WTC11 (cell line): ENCODE measurements around the gene ZNF609. TPM values are rescaled to one million over a fixed set of nuclear protein-coding genes. Genes with fewer than 3 reads are reported as not detected.

ENCODE experiments used
- ATAC-seq: fragments of 200-7000 bp; cut with Tn5 transposase; 2 replicates; pipeline ENCODE4 v1.10.0; 2021; ENCODE audit warnings: mild to moderate bottlenecking, moderate library complexity
- CTCF ChIA-PET: fragments of 300-600 bp; sonication (Branson Sonifier 250); formaldehyde crosslinking; loops from one replicate; lab custom pipeline; 2021; ENCODE audit warnings: antibody characterized with exemption; lab: Charles Lee
- POLR2A ChIA-PET: fragments of 350-600 bp; sonication (Branson Sonifier 250); formaldehyde crosslinking; loops from one replicate; lab custom pipeline; 2021; ENCODE audit warnings: antibody characterized with exemption; lab: Charles Lee
- DNase-seq: peaks from one replicate; pipeline ENCODE4 v3.0.0; 2021; ENCODE audit warnings: low spot score
- H3K27ac Mint-ChIP-seq: 2 replicates; pipeline ENCODE4 v1.8.0; 2021; ENCODE audit warnings: mixed read lengths
- H3K27me3 Mint-ChIP-seq: 2 replicates; pipeline ENCODE4 v1.8.0; 2021; ENCODE audit warnings: low read depth, mild to moderate bottlenecking, moderate library complexity, mixed read lengths
- H3K36me3 Mint-ChIP-seq: 2 replicates; pipeline ENCODE4 v1.8.0; 2021; ENCODE audit warnings: mixed read lengths
- H3K4me1 Mint-ChIP-seq: 2 replicates; pipeline ENCODE4 v1.8.0; 2022; ENCODE audit warnings: mixed read lengths
- H3K4me3 Mint-ChIP-seq: 2 replicates; pipeline ENCODE4 v1.8.0; 2021; ENCODE audit warnings: mild to moderate bottlenecking, moderate library complexity, mixed read lengths
- H3K9me3 Mint-ChIP-seq: 2 replicates; pipeline ENCODE4 v1.8.0; 2021; ENCODE audit warnings: mixed read lengths
- CBFB ChIP-seq: sonication (generic); formaldehyde crosslinking; IDR thresholded peaks from 2 replicates; pipeline ENCODE4 v1.8.1; 2022; ENCODE audit warnings: mild to moderate bottlenecking, low read depth, missing genetic modification reagents
- CREM ChIP-seq: sonication (generic); formaldehyde crosslinking; IDR thresholded peaks from 2 replicates; pipeline ENCODE4 v1.8.1; 2022; ENCODE audit warnings: mild to moderate bottlenecking, missing genetic modification reagents, moderate library complexity
- EMX1 ChIP-seq: fragments of 250-450 bp; sonication (Bioruptor Pico); IDR thresholded peaks from 2 replicates; pipeline ENCODE4 v1.8.0; 2021; ENCODE audit warnings: mild to moderate bottlenecking
- FOXJ3 ChIP-seq: sonication (generic); formaldehyde crosslinking; IDR thresholded peaks from 2 replicates; pipeline ENCODE4 v1.9.0; 2021; ENCODE audit warnings: missing genetic modification reagents, mild to moderate bottlenecking, borderline replicate concordance
- HMGA2 ChIP-seq: fragments of 250-450 bp; sonication (Bioruptor Pico); IDR thresholded peaks from 2 replicates; pipeline ENCODE4 v1.4.0; 2021; ENCODE audit warnings: mild to moderate bottlenecking, moderate library complexity
- IRF2 ChIP-seq: sonication (generic); formaldehyde crosslinking; IDR thresholded peaks from 2 replicates; pipeline ENCODE4 v1.8.0; 2022; ENCODE audit warnings: low read depth, missing genetic modification reagents, borderline replicate concordance
- JAZF1 ChIP-seq: fragments of 250-450 bp; sonication (Bioruptor Pico); IDR thresholded peaks from 2 replicates; pipeline ENCODE4 v1.9.0; 2021; ENCODE audit warnings: moderate library complexity, mild to moderate bottlenecking, inconsistent platforms
- NFATC4 ChIP-seq: fragments of 250-450 bp; sonication (Bioruptor Pico); IDR thresholded peaks from 2 replicates; pipeline ENCODE4 v1.9.0; 2021; ENCODE audit warnings: mild to moderate bottlenecking
- NFE2L1 ChIP-seq: sonication (generic); formaldehyde crosslinking; IDR thresholded peaks from 2 replicates; pipeline ENCODE4 v1.8.1; 2023; ENCODE audit warnings: missing genetic modification reagents
- SMAD3 ChIP-seq: sonication (generic); formaldehyde crosslinking; IDR thresholded peaks from 2 replicates; pipeline ENCODE4 v1.8.0; 2022; ENCODE audit warnings: missing genetic modification reagents, mild to moderate bottlenecking, borderline replicate concordance
- TEAD4 ChIP-seq: sonication (generic); formaldehyde crosslinking; IDR thresholded peaks from 2 replicates; pipeline ENCODE4 v1.8.0; 2022; ENCODE audit warnings: mild to moderate bottlenecking, missing genetic modification reagents
- ZNF138 ChIP-seq: sonication (generic); formaldehyde crosslinking; conservative IDR thresholded peaks from 2 replicates; pipeline ENCODE4 v1.8.1; 2022; ENCODE audit warnings: mild to moderate bottlenecking, moderate library complexity, missing genetic modification reagents
- total RNA-seq: library from RNA; stranded (reverse); gene quantifications from 3 replicates; pipeline ENCODE4 v1.2.3, GENCODE V29; 2021
- TF ChIP-seq, protein P1 (sequence below): sonication (generic); formaldehyde crosslinking; conservative IDR thresholded peaks from 2 replicates; pipeline ENCODE4 v1.8.1; 2022; ENCODE audit warnings: mild to moderate bottlenecking, missing genetic modification reagents
- TF ChIP-seq, protein P2 (sequence below): sonication (generic); formaldehyde crosslinking; IDR thresholded peaks from 2 replicates; pipeline ENCODE4 v1.8.1; 2023; ENCODE audit warnings: mild to moderate bottlenecking, missing genetic modification reagents
- TF ChIP-seq, protein P3 (sequence below): sonication (generic); formaldehyde crosslinking; IDR thresholded peaks from 2 replicates; pipeline ENCODE4 v1.8.0; 2023; ENCODE audit warnings: mild to moderate bottlenecking, missing genetic modification reagents
- TF ChIP-seq, protein P4 (sequence below): sonication (generic); formaldehyde crosslinking; IDR thresholded peaks from 2 replicates; pipeline ENCODE4 v1.8.0; 2022; ENCODE audit warnings: missing genetic modification reagents
- TF ChIP-seq, protein P5 (sequence below): sonication (generic); formaldehyde crosslinking; IDR thresholded peaks from 2 replicates; pipeline ENCODE4 v1.8.0; 2023; ENCODE audit warnings: missing genetic modification reagents
- TF ChIP-seq, protein P6 (sequence below): sonication (generic); formaldehyde crosslinking; IDR thresholded peaks from 2 replicates; pipeline ENCODE4 v1.8.1; 2023; ENCODE audit warnings: mild to moderate bottlenecking, moderate library complexity, missing genetic modification reagents

Gene ZNF609
- total RNA-seq, 1 experiment from 2014 or later = 47.4 TPM

DNA sequence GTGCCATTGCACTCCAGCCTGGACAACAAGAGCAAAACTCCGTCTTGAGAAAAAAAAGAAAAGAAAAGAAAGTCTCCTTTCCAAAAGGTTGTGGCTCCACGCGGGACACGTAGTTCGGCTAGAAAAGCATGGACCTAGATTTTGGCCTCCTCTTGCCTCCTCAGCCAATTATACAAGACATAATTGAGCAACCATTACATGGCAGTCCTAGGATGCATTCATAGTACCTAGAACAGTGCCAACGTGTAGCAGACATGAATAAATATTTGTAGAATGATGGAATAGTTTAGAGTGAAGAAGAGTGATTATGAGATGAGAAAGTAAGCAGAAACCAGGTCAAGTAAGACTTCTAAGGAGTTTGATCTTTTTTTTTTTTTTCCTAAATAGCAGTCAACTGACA is 112.5 kb downstream of the ZNF609 start (continued):
- TF ChIP-seq NFATC4 (CRISPR knock-in tag) (no peak), CREM (CRISPR knock-in tag) (no peak)
- TF ChIP-seq, protein P1, sequence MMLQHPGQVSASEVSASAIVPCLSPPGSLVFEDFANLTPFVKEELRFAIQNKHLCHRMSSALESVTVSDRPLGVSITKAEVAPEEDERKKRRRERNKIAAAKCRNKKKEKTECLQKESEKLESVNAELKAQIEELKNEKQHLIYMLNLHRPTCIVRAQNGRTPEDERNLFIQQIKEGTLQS (CRISPR knock-in tag) = no peak

DNA sequence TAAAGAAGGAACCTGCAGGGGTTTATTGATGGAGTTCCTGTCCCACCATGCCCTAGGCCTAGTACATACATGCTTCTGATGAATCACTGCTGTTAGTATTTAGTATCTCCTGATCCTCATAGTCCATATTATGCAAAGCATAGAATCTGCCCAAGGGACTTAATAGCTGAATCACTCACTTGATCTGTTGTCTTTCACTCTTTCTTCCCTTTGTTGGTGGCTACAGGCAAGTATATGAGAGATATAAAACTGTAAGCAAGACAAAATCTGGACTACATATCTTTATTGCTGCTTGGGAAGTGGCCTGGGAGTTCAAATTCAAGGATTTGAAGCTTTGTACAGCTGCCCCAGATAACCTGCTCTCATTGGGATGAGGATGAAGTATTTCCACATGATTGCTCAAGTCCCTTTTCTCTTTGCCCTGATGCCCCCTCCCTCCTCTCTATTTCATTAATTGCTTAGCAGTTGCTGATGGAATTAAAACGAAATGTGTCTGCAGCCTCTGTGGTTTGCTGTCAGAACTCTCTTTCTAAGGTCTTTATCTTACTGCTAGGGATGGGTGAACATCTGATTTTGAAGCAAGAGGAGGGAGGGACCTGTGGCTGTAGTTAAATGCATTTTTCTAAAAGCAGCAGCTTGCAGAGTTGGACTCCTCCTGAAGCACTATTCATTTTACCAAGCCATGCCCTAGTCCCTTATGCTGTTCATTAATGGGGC is 114.1 kb downstream of the ZNF609 start:
- CTCF ChIA-PET = no interaction called here
- DNase-seq (no peak), ATAC-seq (no peak)
- H3K36me3 Mint-ChIP-seq = no peaks in the 10 kb centered on the region; the same call in 1 of the 2 replicates
- H3K27ac Mint-ChIP-seq = peak overlapping the region; percentile 57
- H3K9me3 Mint-ChIP-seq = no peaks in the 10 kb centered on the region
- TF ChIP-seq IRF2 (CRISPR knock-in tag) (no peak), NFE2L1 (CRISPR knock-in tag) (no peak), TEAD4 (CRISPR knock-in tag) (no peak), JAZF1 (CRISPR knock-in tag) (no peak), SMAD3 (CRISPR knock-in tag) (no peak), HMGA2 (CRISPR knock-in tag) (no peak), EMX1 (CRISPR knock-in tag) (no peak), CBFB (no peak), FOXJ3 (CRISPR knock-in tag) (no peak), ZNF138 (no peak)
- TF ChIP-seq, protein P2, sequence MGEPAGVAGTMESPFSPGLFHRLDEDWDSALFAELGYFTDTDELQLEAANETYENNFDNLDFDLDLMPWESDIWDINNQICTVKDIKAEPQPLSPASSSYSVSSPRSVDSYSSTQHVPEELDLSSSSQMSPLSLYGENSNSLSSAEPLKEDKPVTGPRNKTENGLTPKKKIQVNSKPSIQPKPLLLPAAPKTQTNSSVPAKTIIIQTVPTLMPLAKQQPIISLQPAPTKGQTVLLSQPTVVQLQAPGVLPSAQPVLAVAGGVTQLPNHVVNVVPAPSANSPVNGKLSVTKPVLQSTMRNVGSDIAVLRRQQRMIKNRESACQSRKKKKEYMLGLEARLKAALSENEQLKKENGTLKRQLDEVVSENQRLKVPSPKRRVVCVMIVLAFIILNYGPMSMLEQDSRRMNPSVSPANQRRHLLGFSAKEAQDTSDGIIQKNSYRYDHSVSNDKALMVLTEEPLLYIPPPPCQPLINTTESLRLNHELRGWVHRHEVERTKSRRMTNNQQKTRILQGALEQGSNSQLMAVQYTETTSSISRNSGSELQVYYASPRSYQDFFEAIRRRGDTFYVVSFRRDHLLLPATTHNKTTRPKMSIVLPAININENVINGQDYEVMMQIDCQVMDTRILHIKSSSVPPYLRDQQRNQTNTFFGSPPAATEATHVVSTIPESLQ (CRISPR knock-in tag) = no peak
- TF ChIP-seq, protein P3, sequence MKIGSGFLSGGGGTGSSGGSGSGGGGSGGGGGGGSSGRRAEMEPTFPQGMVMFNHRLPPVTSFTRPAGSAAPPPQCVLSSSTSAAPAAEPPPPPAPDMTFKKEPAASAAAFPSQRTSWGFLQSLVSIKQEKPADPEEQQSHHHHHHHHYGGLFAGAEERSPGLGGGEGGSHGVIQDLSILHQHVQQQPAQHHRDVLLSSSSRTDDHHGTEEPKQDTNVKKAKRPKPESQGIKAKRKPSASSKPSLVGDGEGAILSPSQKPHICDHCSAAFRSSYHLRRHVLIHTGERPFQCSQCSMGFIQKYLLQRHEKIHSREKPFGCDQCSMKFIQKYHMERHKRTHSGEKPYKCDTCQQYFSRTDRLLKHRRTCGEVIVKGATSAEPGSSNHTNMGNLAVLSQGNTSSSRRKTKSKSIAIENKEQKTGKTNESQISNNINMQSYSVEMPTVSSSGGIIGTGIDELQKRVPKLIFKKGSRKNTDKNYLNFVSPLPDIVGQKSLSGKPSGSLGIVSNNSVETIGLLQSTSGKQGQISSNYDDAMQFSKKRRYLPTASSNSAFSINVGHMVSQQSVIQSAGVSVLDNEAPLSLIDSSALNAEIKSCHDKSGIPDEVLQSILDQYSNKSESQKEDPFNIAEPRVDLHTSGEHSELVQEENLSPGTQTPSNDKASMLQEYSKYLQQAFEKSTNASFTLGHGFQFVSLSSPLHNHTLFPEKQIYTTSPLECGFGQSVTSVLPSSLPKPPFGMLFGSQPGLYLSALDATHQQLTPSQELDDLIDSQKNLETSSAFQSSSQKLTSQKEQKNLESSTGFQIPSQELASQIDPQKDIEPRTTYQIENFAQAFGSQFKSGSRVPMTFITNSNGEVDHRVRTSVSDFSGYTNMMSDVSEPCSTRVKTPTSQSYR = no peak
- TF ChIP-seq, protein P4, sequence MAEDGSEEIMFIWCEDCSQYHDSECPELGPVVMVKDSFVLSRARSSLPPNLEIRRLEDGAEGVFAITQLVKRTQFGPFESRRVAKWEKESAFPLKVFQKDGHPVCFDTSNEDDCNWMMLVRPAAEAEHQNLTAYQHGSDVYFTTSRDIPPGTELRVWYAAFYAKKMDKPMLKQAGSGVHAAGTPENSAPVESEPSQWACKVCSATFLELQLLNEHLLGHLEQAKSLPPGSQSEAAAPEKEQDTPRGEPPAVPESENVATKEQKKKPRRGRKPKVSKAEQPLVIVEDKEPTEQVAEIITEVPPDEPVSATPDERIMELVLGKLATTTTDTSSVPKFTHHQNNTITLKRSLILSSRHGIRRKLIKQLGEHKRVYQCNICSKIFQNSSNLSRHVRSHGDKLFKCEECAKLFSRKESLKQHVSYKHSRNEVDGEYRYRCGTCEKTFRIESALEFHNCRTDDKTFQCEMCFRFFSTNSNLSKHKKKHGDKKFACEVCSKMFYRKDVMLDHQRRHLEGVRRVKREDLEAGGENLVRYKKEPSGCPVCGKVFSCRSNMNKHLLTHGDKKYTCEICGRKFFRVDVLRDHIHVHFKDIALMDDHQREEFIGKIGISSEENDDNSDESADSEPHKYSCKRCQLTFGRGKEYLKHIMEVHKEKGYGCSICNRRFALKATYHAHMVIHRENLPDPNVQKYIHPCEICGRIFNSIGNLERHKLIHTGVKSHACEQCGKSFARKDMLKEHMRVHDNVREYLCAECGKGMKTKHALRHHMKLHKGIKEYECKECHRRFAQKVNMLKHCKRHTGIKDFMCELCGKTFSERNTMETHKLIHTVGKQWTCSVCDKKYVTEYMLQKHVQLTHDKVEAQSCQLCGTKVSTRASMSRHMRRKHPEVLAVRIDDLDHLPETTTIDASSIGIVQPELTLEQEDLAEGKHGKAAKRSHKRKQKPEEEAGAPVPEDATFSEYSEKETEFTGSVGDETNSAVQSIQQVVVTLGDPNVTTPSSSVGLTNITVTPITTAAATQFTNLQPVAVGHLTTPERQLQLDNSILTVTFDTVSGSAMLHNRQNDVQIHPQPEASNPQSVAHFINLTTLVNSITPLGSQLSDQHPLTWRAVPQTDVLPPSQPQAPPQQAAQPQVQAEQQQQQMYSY (CRISPR knock-in tag) = no peak
- TF ChIP-seq, protein P5, sequence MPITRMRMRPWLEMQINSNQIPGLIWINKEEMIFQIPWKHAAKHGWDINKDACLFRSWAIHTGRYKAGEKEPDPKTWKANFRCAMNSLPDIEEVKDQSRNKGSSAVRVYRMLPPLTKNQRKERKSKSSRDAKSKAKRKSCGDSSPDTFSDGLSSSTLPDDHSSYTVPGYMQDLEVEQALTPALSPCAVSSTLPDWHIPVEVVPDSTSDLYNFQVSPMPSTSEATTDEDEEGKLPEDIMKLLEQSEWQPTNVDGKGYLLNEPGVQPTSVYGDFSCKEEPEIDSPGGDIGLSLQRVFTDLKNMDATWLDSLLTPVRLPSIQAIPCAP (CRISPR knock-in tag) = no peak
- TF ChIP-seq, protein P6, sequence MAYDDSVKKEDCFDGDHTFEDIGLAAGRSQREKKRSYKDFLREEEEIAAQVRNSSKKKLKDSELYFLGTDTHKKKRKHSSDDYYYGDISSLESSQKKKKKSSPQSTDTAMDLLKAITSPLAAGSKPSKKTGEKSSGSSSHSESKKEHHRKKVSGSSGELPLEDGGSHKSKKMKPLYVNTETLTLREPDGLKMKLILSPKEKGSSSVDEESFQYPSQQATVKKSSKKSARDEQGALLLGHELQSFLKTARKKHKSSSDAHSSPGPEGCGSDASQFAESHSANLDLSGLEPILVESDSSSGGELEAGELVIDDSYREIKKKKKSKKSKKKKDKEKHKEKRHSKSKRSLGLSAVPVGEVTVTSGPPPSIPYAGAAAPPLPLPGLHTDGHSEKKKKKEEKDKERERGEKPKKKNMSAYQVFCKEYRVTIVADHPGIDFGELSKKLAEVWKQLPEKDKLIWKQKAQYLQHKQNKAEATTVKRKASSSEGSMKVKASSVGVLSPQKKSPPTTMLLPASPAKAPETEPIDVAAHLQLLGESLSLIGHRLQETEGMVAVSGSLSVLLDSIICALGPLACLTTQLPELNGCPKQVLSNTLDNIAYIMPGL (CRISPR knock-in tag) = no peak
- TF ChIP-seq, all 79 proteins: peak for 0
- Mint-ChIP-seq H3K4me1 (peaks cover 15% of the 10 kb centered on the region), H3K27me3 (no peaks in the 10 kb centered on the region), H3K4me3 (no peak overlapping the region)
- POLR2A ChIA-PET = no interaction called here
